Upper lobe of right lung (tissue), 1 donor: ENCODE data around the gene RASGEF1C. TPM values are rescaled to one million over a fixed set of nuclear protein-coding genes. Genes with fewer than 3 reads are reported as not detected.

Experiments used
- ATAC-seq: fragments of 200-7000 bp; cut with Tn5 transposase; one replicate; pipeline ENCODE4 v1.9.1; 2020; ENCODE audit warnings: mild to moderate bottlenecking, moderate library complexity
- DNase-seq: peaks from one replicate; pipeline ENCODE4 v3.0.0-alpha.2; 2020
- H3K27ac ChIP-seq: fragments of 200-600 bp; one replicate; pipeline ENCODE4 v1.8.0; 2022
- H3K27me3 ChIP-seq: fragments of 200-600 bp; one replicate; pipeline ENCODE4 v1.8.0; 2022; ENCODE audit warnings: mild to moderate bottlenecking
- H3K36me3 ChIP-seq: fragments of 200-600 bp; one replicate; pipeline ENCODE4 v1.8.0; 2022
- H3K4me1 ChIP-seq: fragments of 200-600 bp; one replicate; pipeline ENCODE4 v1.8.0; 2022
- H3K4me3 ChIP-seq: fragments of 200-600 bp; one replicate; pipeline ENCODE4 v1.8.0; 2022; ENCODE audit warnings: mild to moderate bottlenecking
- H3K9me3 ChIP-seq: fragments of 200-600 bp; one replicate; pipeline ENCODE4 v1.8.0; 2022
- intact Hi-C: fragments of 100-400 bp; cut with DNase I; formaldehyde crosslinking; loops from one replicate; pipeline ENCODE4 v1.11.0; 2022
- total RNA-seq: library from RNA; stranded (reverse); fragmentation: NEBNext Ultra II Directional; extraction: Animal tissue kit (Norgen Biotek cat#: 25700); gene quantifications from one replicate; pipeline ENCODE4 v1.2.1, GENCODE V29; 2021
- TF ChIP-seq, protein P1 (sequence below): fragments of 200-600 bp; IDR thresholded peaks from one replicate; pipeline ENCODE4 v1.8.0; 2022; ENCODE audit warnings: antibody characterized with exemption
- donor health status: DM: no; HTN: yes; CAD: no; lungs with severe emphysema.

Gene RASGEF1C
- total RNA-seq, 1 donor from 2014 or later, result not detected

- DNase-seq, result no peak
- ATAC-seq, result no peak
- Histone ChIP-seq H3K4me1 (peaks cover 9% of the 10 kb centered on the region), H3K9me3 (no peaks in the 10 kb centered on the region), H3K4me3 (no peak overlapping the region), H3K27ac (no peak overlapping the region), H3K36me3 (no peaks in the 10 kb centered on the region), H3K27me3 (no peaks in the 10 kb centered on the region)
- intact Hi-C loops, result no loop called here
- TF ChIP-seq, protein P1, sequence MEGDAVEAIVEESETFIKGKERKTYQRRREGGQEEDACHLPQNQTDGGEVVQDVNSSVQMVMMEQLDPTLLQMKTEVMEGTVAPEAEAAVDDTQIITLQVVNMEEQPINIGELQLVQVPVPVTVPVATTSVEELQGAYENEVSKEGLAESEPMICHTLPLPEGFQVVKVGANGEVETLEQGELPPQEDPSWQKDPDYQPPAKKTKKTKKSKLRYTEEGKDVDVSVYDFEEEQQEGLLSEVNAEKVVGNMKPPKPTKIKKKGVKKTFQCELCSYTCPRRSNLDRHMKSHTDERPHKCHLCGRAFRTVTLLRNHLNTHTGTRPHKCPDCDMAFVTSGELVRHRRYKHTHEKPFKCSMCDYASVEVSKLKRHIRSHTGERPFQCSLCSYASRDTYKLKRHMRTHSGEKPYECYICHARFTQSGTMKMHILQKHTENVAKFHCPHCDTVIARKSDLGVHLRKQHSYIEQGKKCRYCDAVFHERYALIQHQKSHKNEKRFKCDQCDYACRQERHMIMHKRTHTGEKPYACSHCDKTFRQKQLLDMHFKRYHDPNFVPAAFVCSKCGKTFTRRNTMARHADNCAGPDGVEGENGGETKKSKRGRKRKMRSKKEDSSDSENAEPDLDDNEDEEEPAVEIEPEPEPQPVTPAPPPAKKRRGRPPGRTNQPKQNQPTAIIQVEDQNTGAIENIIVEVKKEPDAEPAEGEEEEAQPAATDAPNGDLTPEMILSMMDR, result no peak
Observed at GRCh38 chr5:180086816-180087399, 122.1 kb downstream of the RASGEF1C start.

DNA sequence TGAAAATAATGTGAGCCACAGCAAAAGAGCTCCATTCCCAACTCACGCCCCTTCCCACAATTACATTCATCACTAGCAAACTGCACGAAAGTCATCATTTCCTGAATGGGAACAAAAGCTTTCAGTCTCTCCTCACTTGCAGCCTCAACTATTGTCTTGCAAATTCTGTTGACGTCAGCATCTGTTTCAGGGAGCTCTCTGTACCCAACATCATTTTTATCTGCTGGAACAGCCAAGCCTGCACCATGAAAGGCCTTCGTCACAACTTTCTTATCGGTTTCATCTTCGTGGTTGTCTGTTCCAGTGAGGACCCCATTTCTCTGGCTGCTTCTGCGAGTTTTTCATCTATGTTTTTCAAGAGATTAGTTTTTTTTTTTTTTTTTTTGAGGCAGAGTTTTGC lies 123.2 kb downstream of the RASGEF1C start:
- TF ChIP-seq, protein P1, result no peak
- intact Hi-C loops, result no loop called here
- Histone ChIP-seq H3K9me3 (no peaks in the 10 kb centered on the region), H3K27ac (no peak overlapping the region), H3K4me3 (no peak overlapping the region), H3K27me3 (no peaks in the 10 kb centered on the region), H3K36me3 (no peaks in the 10 kb centered on the region), H3K4me1 (peaks cover 3% of the 10 kb centered on the region)
- DNase-seq (no peak), ATAC-seq (no peak)

DNA sequence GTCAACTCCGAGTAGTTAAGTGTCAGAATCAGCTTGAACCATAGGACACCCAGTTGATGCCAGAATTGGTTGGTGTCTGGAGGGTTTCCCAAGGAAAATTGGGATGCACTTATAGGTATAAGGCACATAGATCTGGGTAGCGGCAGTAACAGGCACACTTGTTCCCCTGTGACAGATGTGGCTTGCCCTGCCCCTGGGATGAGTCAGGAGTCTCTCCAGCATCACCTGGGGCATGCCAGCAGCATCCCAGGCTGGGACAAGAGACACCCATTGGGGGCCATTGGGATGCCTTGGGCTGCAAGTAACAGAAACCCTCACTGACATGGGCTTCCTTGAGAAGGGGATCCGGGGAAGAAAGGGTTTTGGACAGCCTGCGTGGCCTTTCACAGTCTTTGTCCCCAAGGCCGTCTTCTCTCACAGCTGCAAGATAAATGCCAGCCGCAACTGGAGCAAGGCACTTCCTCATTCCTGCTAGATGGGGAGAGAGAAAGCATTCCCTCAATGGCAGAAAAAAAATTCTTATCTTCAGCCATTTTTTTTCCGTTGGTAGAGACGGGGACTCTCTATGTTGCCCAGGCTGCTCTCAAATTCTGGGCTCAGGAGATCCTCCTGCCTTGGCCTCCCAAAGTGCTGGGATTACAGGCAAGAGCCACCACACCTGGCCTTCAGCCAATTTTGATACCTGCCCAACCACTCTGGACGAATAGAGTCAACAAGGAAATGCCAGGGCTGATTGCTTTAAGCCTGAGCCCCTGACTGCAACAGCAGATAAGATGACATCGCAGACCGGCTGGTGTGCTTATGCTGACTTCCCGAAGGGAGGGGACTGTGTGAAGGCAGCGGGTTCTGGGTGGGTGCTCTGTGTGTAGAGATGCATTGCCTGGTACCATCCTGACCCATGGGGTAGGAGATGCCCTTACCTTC lies 124.1 kb downstream of the RASGEF1C start:
- ATAC-seq, result peak; percentile 78
- no peak overlapping the region for H3K27ac ChIP-seq
- no peak overlapping the region for H3K4me3 ChIP-seq
- H3K9me3 ChIP-seq, result no peaks in the 10 kb centered on the region
- TF ChIP-seq, protein P1, result no peak
- H3K36me3 ChIP-seq, result no peaks in the 10 kb centered on the region
- H3K27me3 ChIP-seq, result no peaks in the 10 kb centered on the region
- intact Hi-C loops, result no loop called here
- DNase-seq, result no peak
- no peaks in the 10 kb centered on the region for H3K4me1 ChIP-seq

DNA sequence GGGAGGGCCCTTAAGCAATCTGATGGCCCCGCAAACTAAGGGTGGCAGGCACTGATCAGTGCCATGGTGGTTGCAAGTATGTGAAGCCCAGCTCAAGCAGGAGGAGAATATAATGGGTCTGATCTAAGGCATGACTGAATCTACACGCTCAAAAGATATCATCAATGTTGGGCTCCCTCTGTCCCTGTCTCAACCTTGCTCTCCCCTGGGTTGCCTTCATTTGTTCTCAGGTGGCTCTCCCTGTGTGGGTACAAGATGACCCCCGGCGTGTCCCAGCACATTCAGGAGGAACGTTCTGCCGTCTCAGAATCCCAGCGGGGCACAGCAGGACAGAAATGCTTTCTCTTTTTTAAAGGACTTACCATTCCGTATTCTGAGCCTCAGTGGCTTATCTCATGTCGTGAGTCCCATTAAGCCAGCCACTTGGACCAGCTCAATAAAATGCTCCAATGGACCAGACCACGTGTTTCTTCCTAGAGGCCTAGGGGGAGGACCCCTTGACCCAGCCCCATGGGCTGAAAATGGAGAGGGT lies 125.4 kb downstream of the RASGEF1C start:
- Histone ChIP-seq H3K4me3 (no peak overlapping the region), H3K27ac (no peak overlapping the region), H3K4me1 (no peaks in the 10 kb centered on the region), H3K27me3 (no peaks in the 10 kb centered on the region), H3K36me3 (no peaks in the 10 kb centered on the region), H3K9me3 (no peaks in the 10 kb centered on the region)
- TF ChIP-seq, protein P1, result no peak
- no peak for ATAC-seq
- no peak for DNase-seq
- intact Hi-C loops, result no loop called here

- Histone ChIP-seq H3K27ac (no peak overlapping the region), H3K9me3 (no peaks in the 10 kb centered on the region), H3K4me3 (no peak overlapping the region), H3K4me1 (no peaks in the 10 kb centered on the region), H3K27me3 (no peaks in the 10 kb centered on the region), H3K36me3 (no peaks in the 10 kb centered on the region)
- no peak for ATAC-seq
- DNase-seq, result no peak
- TF ChIP-seq, protein P1, result no peak
- intact Hi-C loops, result no loop called here
Observed at GRCh38 chr5:180082633-180083420, 126.2 kb downstream of the RASGEF1C start.
